Astrocyte of the cerebellum (primary cell): ENCODE measurements around the gene OMA1.

Experiments
- DNase-seq: peaks from one replicate; pipeline ENCODE4 v3.0.0-alpha.2; 2011; ENCODE audit warnings: low read depth
- H3K4me3 ChIP-seq: 2 replicates; pipeline ENCODE4 v1.5.1; 2011; ENCODE audit warnings: mild to moderate bottlenecking, low read depth, low read length, moderate library complexity
- in situ Hi-C: cut with HindIII; loops from 2 replicates; pipeline ENCODE4 v1.10.0; 2017; ENCODE audit warnings: low sequenced_read_pairs
- TF ChIP-seq, protein P1 (sequence below): IDR thresholded peaks from 2 replicates; pipeline ENCODE4 v1.5.1; 2012; ENCODE audit warnings: low read length, low read depth, moderate library complexity, mild to moderate bottlenecking; ENCODE audit errors: missing control alignments

The OMA1 gene

DNA sequence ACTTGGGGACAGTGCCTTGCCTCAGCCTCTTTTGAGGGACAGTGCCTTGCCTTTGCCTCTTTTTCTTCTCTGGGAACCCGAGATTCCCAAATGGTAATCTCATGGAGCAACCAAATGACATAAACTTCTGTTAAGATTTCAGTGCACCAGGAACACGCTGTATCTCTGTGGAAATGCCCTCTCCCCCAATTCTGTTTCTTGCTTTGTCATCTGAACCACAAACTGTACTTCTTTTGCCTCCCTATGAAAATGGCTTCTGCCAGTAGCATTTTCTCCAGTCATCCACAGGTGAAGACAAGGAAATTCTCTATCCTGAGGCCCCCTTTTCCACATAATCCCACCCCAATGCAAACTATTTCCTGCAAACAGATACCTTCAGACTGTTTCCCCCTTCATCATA lies 66.3 kb downstream of the OMA1 start:
- DNase-seq, result no peak
- no peak overlapping the region for H3K4me3 ChIP-seq
- in situ Hi-C loops, result no loop called here
- TF ChIP-seq, protein P1, sequence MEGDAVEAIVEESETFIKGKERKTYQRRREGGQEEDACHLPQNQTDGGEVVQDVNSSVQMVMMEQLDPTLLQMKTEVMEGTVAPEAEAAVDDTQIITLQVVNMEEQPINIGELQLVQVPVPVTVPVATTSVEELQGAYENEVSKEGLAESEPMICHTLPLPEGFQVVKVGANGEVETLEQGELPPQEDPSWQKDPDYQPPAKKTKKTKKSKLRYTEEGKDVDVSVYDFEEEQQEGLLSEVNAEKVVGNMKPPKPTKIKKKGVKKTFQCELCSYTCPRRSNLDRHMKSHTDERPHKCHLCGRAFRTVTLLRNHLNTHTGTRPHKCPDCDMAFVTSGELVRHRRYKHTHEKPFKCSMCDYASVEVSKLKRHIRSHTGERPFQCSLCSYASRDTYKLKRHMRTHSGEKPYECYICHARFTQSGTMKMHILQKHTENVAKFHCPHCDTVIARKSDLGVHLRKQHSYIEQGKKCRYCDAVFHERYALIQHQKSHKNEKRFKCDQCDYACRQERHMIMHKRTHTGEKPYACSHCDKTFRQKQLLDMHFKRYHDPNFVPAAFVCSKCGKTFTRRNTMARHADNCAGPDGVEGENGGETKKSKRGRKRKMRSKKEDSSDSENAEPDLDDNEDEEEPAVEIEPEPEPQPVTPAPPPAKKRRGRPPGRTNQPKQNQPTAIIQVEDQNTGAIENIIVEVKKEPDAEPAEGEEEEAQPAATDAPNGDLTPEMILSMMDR, result no peak

DNA sequence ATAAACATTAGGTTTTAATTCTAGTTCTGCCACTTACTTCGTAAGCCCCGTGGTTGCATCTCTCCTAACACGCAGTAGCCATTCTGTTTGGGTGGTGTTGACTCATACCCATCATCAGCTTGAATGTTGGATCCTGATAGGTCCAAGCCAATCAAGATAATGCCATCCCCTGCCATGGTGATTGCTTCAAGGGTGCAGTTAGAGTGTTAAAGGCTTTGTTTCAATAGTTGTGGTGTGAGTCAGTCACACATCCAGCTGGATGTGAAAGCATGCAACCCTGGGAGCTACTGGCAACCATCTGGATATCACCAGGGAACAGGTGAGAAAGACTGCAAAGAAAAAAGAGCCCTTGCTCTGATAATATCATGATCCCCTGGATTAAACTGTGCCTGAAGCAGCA lies 69.1 kb downstream of the OMA1 start:
- no peak for DNase-seq
- no peak overlapping the region for H3K4me3 ChIP-seq
- in situ Hi-C loops, result no loop called here
- TF ChIP-seq, protein P1, result no peak

DNA sequence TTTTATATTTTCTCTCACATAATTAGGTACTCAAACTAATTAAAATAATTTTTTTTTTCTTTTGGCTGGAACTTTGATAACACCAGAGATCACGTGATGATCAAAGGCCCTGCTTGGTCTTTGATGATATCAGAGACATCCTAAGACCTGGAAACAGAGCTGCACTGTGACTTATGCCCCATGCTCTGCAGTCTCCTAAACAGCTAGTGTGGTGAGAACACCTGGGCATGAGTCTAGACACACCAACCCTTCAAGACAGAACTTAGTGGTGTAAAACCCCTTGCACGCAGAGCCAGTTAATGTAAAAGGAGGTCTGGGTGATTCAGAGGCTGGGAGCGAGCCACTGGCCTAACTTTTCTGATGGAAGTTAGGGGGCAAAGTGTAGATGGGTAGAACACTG lies 70.3 kb downstream of the OMA1 start:
- in situ Hi-C loops, result no loop called here
- TF ChIP-seq, protein P1, result no peak
- no peak for DNase-seq
- H3K4me3 ChIP-seq, result no peak overlapping the region

DNA sequence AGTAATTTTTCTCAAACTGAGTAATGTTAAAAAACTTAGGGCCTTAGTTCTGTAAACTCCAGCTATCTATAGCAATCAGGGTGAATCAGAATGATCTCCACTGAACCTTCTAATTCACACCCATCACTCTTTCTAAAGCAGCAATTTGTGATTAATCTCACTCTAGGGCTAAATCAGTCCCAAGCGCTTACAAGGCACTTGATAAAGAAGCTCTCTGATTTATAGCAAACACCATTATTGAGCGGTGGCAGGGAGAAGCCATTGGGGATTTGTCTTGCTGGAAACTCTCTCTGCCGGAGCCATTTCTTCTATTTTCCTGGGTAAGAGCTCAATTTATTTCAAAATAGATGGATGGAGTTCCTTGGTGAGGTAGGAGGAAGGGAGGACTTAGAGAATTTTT lies 77.0 kb downstream of the OMA1 start:
- in situ Hi-C loops, result no loop called here
- no peak for DNase-seq
- TF ChIP-seq, protein P1, result no peak
- no peak overlapping the region for H3K4me3 ChIP-seq

DNA sequence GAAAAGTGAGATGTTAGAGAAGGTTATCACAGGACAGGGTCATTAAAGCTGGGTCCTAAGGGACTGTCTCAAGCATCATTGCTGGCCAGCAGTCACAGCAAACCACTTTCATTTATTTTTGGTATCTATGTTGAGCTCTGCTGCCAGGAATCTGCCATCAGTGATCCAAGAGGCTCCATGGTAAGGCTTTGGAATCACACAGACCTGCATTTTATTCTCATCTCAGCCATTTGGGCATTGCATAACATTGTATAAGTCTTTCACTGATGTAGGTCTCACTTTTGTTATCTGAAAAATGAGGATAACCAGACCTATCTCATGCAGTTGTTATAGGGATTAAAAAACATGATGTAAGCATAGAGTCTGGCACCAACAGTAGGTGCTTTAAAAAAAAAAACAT lies 77.5 kb downstream of the OMA1 start:
- in situ Hi-C loops, result no loop called here
- TF ChIP-seq, protein P1, result no peak
- no peak for DNase-seq
- H3K4me3 ChIP-seq, result no peak overlapping the region

DNA sequence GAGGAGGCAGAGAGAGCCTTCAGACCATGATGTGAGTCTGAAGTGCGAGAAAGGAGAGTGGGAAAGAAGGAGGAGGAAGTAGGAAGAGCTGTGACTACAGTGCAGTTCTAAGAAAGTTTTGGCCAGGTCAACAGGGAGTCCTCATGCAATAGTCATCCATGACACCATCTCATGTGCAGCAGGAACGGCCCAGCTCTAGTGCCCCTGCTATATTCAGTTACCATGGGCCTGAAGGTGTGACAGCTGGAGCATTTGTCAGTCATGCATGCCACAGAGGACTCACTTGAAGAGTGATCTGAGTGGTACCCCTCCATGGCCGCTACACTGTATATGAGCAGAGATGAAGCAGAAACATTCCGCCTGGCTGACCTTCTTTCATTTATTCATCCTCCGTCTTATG lies 77.9 kb downstream of the OMA1 start:
- H3K4me3 ChIP-seq, result no peak overlapping the region
- DNase-seq, result no peak
- TF ChIP-seq, protein P1, result no peak
- in situ Hi-C loops, result no loop called here
